GM12878 (cell line): ENCODE measurements around the gene AVPR1B. TPM values are rescaled to one million over a fixed set of nuclear protein-coding genes. Genes with fewer than 3 reads are reported as not detected.

ENCODE experiments used
- ATAC-seq: fragments of 200-7000 bp; cut with Tn5 transposase; 3 replicates; pipeline ENCODE4 v1.9.1; 2020; ENCODE audit warnings: mild to moderate bottlenecking, moderate library complexity
- BruUV-seq: library from RNA; stranded (reverse); fragments of 400-500 nt; replicated peaks from 2 replicates; lab custom pipeline; 2021; lab: Mats Ljungman, UMichigan
- CTCF ChIA-PET: fragments of 300-600 bp; sonication (Branson Sonifier 250); formaldehyde crosslinking; extraction: SDS; loops from one replicate; lab custom pipeline; 2021; ENCODE audit warnings: inconsistent platforms; lab: Yijun Ruan, JAX
- POLR2A ChIA-PET: fragments of 350-600 bp; formaldehyde crosslinking; extraction: SDS; loops from one replicate; lab custom pipeline; 2021; ENCODE audit warnings: inconsistent platforms; lab: Charles Lee
- RAD21 ChIA-PET: fragments of 300-600 bp; sonication (Branson Sonifier 250); formaldehyde crosslinking; loops from one replicate; lab custom pipeline; 2023; ENCODE audit warnings: antibody characterized with exemption; ENCODE audit not compliant: unreplicated experiment; lab: Charles Lee
- SMC1A ChIA-PET: fragments of 300-600 bp; sonication (Branson Sonifier 250); formaldehyde crosslinking; loops from one replicate; lab custom pipeline; 2023; ENCODE audit not compliant: unreplicated experiment, uncharacterized antibody; lab: Charles Lee
- DNase-seq: peaks from one replicate; pipeline ENCODE4 v3.0.0-alpha.2; 2011; ENCODE audit warnings: low read depth, low spot score
- FAIRE-seq: peaks from 3 replicates; lab custom pipeline; 2011; peaks lifted over from hg19 to GRCh38; lab: Jason Lieb, UNC
- H2AFZ ChIP-seq: 2 replicates; pipeline ENCODE4 v1.6.0; 2011; ENCODE audit warnings: low read depth, low read length, control low read depth; ENCODE audit not compliant: control insufficient read depth
- H3K27ac ChIP-seq: 2 replicates; pipeline ENCODE4 v1.5.1; 2011; ENCODE audit warnings: control low read depth; ENCODE audit not compliant: control insufficient read depth, insufficient read depth
- H3K27me3 ChIP-seq, 2 experiments: replicated peaks in 1 of 2; 2 replicates each; pipeline versions ENCODE4 v1.6.0 to v1.6.1; 2011; ENCODE audit warnings: low read length in 1 of 2; ENCODE audit not compliant: control insufficient read depth in 2 of 2, insufficient read depth in 2 of 2
- H3K36me3 ChIP-seq, 2 experiments: 2 replicates each; pipeline ENCODE4 v1.5.1; 2011; ENCODE audit warnings: low read length in 1 of 2; ENCODE audit not compliant: control insufficient read depth in 2 of 2, insufficient read depth in 2 of 2
- H3K4me1 ChIP-seq: 2 replicates; pipeline ENCODE4 v1.6.1; 2011; ENCODE audit warnings: mild to moderate bottlenecking, low read length, moderate library complexity, mixed read lengths; ENCODE audit not compliant: control insufficient read depth, insufficient read depth
- H3K4me2 ChIP-seq: 2 replicates; pipeline ENCODE4 v1.6.0; 2011; ENCODE audit warnings: control low read depth; ENCODE audit not compliant: control insufficient read depth, insufficient read depth
- H3K4me3 ChIP-seq: fragments of 200-600 bp; sonication (generic); 2 replicates; pipeline ENCODE4 v1.5.1; 2016
- H3K79me2 ChIP-seq: 2 replicates; pipeline ENCODE4 v1.6.0; 2011; ENCODE audit warnings: low read length; ENCODE audit not compliant: control insufficient read depth, insufficient read depth
- H3K9ac ChIP-seq: 2 replicates; pipeline ENCODE4 v1.8.0; 2011; ENCODE audit warnings: low read length, control low read depth, mixed read lengths; ENCODE audit not compliant: control insufficient read depth, insufficient read depth
- H3K9me3 ChIP-seq: replicated peaks from 3 replicates; pipeline ENCODE4 v1.5.1; 2011; ENCODE audit warnings: mild to moderate bottlenecking, low read length; ENCODE audit not compliant: control insufficient read depth, insufficient read depth
- H4K20me1 ChIP-seq: 2 replicates; pipeline ENCODE4 v1.6.0; 2011; ENCODE audit not compliant: control insufficient read depth, insufficient read depth
- ASH2L ChIP-seq: fragments of 300-600, 200-600 bp; sonication (generic); IDR thresholded peaks from 2 replicates; pipeline ENCODE4 v1.6.1; 2017; ENCODE audit warnings: low read depth, mild to moderate bottlenecking, borderline replicate concordance
- KLF5 ChIP-seq: fragments of 450-650 bp; IDR thresholded peaks from 2 replicates; pipeline ENCODE4 v1.6.1; 2014; ENCODE audit warnings: mild to moderate bottlenecking; ENCODE audit not compliant: partially characterized antibody
- PAX8 ChIP-seq: fragments of 450-650 bp; IDR thresholded peaks from 2 replicates; pipeline ENCODE4 v1.6.1; 2017; ENCODE audit warnings: mild to moderate bottlenecking, moderate library complexity
- RAD21 ChIP-seq: IDR thresholded peaks from 2 replicates; pipeline ENCODE4 v1.6.1; 2011; ENCODE audit warnings: mild to moderate bottlenecking, low read depth, low read length, moderate library complexity; ENCODE audit not compliant: insufficient read depth
- WGBS: methylation state at CpG from one replicate; pipeline ENCODE4 v1.1.6; 2016; ENCODE audit warnings: low lambda C conversion rate; ENCODE audit not compliant: insufficient replicate concordance, insufficient coverage; ENCODE audit errors: missing lambda C conversion rate; 5-methylcytosine and 5-hydroxymethylcytosine counted together
- in situ Hi-C: fragments of 300-500 bp; cut with MboI; formaldehyde crosslinking; loops from 9 replicates; pipeline ENCODE4 v1.14.3; 2018; ENCODE audit warnings: mixed read lengths
- intact Hi-C: fragments of 100-400 bp; cut with micrococcal nuclease; formaldehyde crosslinking; loops from one replicate; pipeline ENCODE4 v1.14.2; 2022; ENCODE audit not compliant: unreplicated experiment
- polyA plus RNA-seq, 11 experiments: library from polyadenylated mRNA; depleted of rRNA in 4 of 11; unstranded in 6 of 11; stranded (reverse) in 5 of 11; fragments of >200 nt; fragmentation: Nextera tagmentation in 4 of 11; fragmentation: Illumina TruSeq in 1 of 11; extraction: Ambion mirVana in 4 of 11; extraction: Trizol in 1 of 11; gene quantifications; 1 replicate in 1 of 11; 2 replicates in 10 of 11; pipeline versions ENCODE4 v1.2.1 to v1.2.3, GENCODE V29; 2011 to 2016; ENCODE audit warnings: inconsistent platforms in 2 of 11, missing spikeins in 2 of 11, low read depth in 1 of 11
- total RNA-seq, 4 experiments: library from RNA; depleted of rRNA in 3 of 4; stranded (reverse); fragments of >200 nt in 3 of 4; fragmentation: Illumina TruSeq in 1 of 4; extraction: Trizol in 1 of 4; gene quantifications; 2 replicates each; pipeline versions ENCODE4 v1.2.1 to v1.2.3, GENCODE V29; 2013 to 2021
- TF ChIP-seq, protein P1 (sequence below): fragments of 450-650 bp; IDR thresholded peaks from 2 replicates; pipeline ENCODE4 v1.6.1; 2017; ENCODE audit warnings: low read depth, mild to moderate bottlenecking, moderate library complexity
- TF ChIP-seq, protein P2 (sequence below): IDR thresholded peaks from 2 replicates; pipeline ENCODE4 v1.6.1; 2012; ENCODE audit warnings: low read depth, low read length, improper control_type of control experiment

AVPR1B gene
- total and polyA plus RNA-seq, 10 of the 15 experiments (the other 5 are each of a cell fraction or from before 2014, with no cell fraction given): not detected

DNA sequence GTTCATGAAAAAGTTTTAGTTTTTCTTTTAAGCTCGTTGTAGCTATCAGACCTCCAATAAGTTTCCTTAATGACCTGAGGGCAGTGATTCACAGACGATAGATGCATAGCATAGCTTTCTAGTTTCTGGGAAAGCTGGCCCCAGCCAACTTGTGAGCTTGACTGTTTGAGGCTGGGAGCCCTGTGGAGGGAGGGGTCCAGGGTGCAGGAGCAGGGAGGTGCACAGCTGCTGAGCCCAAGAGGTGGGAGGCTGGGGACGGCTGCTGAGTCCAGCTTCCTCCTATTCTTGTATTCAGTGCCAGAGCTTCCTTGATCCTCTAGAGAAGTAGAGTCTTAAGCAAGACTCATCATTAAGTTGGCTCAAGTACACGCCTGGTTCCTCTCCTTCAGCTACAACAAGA, 11.0 kb upstream of the AVPR1B start:
- H2AFZ ChIP-seq: no peak overlapping the region
- no peak for FAIRE-seq

More for the DNA sequence above, 11.0 kb upstream of the AVPR1B start:
- Histone ChIP-seq H3K4me1 (no peaks in the 10 kb centered on the region), H3K27ac (no peak overlapping the region), H3K36me3 (no peaks in the 10 kb centered on the region), H3K9me3 (no peaks in the 10 kb centered on the region), H3K27me3 (peaks cover 2 to 10% of the 10 kb centered on the region in 2 experiments; a peak in 3 of 4 replicates), H3K4me3 (no peak overlapping the region), H3K79me2 (no peaks in the 10 kb centered on the region), H3K4me2 (no peak overlapping the region), H4K20me1 (no peaks in the 10 kb centered on the region), H3K9ac (no peak overlapping the region)
- ChIA-PET SMC1A (interaction anchor here (1.4 kb wide), 1 partner anchor 9 kb away, joined by 3 read pairs; no protein-coding TSS in a partner anchor), RAD21 (interaction anchor here (0.7 kb wide), 1 partner anchor 11 kb away, joined by 3 read pairs; no protein-coding TSS in a partner anchor), CTCF (interaction anchor here (0.9 kb wide), 1 partner anchor 151 kb away, joined by 3 read pairs; no protein-coding TSS in a partner anchor), POLR2A (no interaction called here)
- intact Hi-C loops (no loop called here), in situ Hi-C loops (no loop called here)
- WGBS: 34% methylated on average over 4 of the region's 4 CpGs
- ATAC-seq (no peak), DNase-seq (no peak)
- TF ChIP-seq KLF5 (no peak), PAX8 (no peak), RAD21 (no peak), ASH2L (no peak)
- TF ChIP-seq, protein P1, sequence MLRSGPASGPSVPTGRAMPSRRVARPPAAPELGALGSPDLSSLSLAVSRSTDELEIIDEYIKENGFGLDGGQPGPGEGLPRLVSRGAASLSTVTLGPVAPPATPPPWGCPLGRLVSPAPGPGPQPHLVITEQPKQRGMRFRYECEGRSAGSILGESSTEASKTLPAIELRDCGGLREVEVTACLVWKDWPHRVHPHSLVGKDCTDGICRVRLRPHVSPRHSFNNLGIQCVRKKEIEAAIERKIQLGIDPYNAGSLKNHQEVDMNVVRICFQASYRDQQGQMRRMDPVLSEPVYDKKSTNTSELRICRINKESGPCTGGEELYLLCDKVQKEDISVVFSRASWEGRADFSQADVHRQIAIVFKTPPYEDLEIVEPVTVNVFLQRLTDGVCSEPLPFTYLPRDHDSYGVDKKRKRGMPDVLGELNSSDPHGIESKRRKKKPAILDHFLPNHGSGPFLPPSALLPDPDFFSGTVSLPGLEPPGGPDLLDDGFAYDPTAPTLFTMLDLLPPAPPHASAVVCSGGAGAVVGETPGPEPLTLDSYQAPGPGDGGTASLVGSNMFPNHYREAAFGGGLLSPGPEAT: no peak
- TF ChIP-seq, protein P2, sequence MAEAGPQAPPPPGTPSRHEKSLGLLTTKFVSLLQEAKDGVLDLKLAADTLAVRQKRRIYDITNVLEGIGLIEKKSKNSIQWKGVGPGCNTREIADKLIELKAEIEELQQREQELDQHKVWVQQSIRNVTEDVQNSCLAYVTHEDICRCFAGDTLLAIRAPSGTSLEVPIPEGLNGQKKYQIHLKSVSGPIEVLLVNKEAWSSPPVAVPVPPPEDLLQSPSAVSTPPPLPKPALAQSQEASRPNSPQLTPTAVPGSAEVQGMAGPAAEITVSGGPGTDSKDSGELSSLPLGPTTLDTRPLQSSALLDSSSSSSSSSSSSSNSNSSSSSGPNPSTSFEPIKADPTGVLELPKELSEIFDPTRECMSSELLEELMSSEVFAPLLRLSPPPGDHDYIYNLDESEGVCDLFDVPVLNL: no peak
- BruUV-seq: no TSS peak
